ENCODE results near the gene TPRG1.

Gene TPRG1

DNA sequence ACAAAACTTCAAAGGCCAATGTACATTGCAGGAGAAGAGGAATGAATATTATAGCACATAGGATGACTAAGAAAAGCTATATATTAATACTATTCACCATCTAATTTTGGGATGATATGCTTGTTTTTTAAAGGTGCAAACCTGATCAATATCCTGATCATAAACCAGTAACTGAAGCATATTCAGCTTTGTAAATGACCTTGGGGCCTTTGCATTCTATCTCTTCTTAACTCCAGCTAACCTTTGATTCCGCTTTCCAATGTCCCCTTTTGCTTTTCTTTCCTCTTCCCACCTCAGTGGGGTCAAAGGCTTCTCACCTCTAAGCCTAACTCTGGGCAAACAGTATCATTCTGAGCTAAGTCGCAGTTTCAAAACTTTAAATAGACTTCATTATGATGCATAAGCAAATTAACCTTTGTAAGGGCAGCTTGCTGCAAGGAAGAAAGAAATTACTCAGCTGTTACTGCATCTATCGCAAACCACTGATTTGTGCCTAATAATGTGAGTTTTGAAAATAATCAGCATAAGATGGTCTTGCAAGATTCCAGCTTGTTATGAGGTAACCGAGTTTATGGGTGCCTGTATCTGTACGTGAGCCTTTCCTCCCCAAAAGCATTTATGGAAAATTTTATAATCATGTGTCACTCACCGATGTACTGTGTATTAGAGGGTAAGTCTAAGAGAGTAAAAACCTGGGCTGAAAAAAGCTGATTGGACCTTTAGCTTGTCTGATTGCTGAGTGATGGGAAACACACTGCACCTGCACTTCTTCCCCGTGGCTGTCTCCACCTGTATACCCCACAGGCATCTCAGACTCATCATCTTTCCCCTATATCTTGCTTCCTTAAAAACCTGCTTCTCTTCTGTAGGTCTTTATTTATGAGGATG, 116.8 kb downstream of the TPRG1 start:
- H3K9ac ChIP-seq (ENCODE audit: low read depth, low read length), result no peak overlapping the region
- H3K36me3 ChIP-seq (ENCODE audit: control insufficient read depth, insufficient read depth, low read length), result no peaks in the 10 kb centered on the region
- H3K9me3 ChIP-seq (ENCODE audit: control insufficient read depth, insufficient read depth, low read length), result no peaks in the 10 kb centered on the region
- H3K27me3 ChIP-seq (ENCODE audit: control insufficient read depth, insufficient read depth, low read length), result no peaks in the 10 kb centered on the region
- H3K4me1 ChIP-seq (ENCODE audit: control insufficient read depth, insufficient read depth, low read length), result peaks cover 5% of the 10 kb centered on the region
- no peak overlapping the region for H3K4me3 ChIP-seq (ENCODE audit: low read depth, low read length)

DNA sequence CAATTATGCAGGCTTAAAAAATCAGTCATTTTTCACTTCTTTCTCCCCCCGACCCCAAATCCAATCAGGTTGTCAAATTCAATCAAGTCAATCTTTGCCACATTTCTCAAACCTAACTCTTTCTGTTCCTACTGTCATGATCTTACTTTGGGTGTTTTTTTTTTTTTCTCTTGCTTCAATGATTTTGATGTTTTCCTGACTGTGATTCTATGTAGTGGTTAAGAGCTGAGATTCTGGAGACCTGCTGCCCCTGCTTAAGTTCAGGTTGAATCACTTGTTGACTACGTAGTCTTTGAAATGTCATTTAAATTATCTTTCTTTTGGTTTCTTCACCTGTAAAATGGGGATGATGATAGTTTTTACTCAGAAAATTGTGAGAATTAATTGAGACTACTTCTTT, 117.5 kb downstream of the TPRG1 start:
- Histone ChIP-seq H3K4me1 (ENCODE audit: control insufficient read depth, insufficient read depth, low read length) (peaks cover 5% of the 10 kb centered on the region), H3K4me3 (ENCODE audit: low read depth, low read length) (no peak overlapping the region), H3K27me3 (ENCODE audit: control insufficient read depth, insufficient read depth, low read length) (no peaks in the 10 kb centered on the region), H3K9ac (ENCODE audit: low read depth, low read length) (no peak overlapping the region), H3K9me3 (ENCODE audit: control insufficient read depth, insufficient read depth, low read length) (no peaks in the 10 kb centered on the region), H3K36me3 (ENCODE audit: control insufficient read depth, insufficient read depth, low read length) (no peaks in the 10 kb centered on the region)

DNA sequence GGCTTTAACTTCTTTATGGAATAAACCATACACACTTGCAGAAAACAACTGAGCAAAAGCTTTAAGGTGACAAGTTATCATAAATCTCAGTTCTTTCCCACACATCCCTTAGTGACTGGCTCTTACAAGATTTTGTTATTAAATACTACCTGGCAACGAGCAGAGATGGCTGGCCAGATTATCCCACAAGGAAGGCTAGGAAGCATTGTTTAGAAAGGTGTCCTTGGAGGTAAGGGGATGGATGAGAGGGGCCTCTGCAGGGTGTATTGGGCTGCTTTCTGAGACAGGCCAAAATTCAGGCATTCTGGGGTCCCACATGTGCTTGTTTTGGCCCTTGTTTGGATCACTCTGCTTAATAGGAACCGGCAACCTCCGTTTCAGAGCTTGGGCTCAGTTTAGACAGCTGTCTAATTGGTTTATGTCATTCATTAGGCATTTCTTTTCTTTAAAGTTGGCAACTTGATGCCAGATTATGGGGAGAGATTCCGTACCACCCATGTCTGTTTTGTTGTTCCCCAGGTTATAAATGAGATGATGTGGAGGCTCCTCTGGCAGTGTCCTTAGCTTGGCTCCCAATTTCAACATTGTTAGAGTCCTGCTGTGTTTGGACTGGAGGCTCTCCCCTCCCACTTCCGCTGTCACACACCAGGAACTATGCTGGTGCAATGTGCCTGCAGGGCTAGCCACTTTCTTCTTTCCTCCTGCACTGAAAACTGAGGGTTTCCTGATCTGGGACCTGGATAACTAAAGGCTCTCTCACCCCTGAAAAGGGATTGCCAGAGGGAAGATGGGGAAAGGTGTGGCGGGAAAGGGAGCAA, 121.1 kb downstream of the TPRG1 start:
- H3K9ac ChIP-seq (ENCODE audit: low read depth, low read length), result no peak overlapping the region

DNA sequence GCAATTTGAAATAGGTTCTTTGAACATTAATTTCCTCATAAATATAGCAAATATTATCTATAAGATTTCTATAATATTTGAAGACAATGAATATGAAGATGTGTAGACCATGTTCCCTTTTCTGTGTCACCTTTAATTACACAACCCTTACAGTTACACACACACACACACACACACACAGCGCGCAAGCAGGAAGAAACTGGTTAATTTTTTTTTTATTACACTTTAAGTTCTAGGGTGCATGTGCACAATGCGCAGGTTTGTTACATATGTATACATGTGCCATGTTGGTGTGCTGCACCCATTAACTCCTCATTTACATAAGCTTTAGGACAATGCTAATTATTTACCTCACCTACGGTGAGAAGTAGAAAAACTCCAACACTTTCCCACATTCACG, 122.9 kb downstream of the TPRG1 start:
- no peaks in the 10 kb centered on the region for H3K27me3 ChIP-seq (ENCODE audit: control insufficient read depth, insufficient read depth, low read length)
- H3K9ac ChIP-seq (ENCODE audit: low read depth, low read length), result no peak overlapping the region
- peaks cover 9% of the 10 kb centered on the region for H3K4me1 ChIP-seq (ENCODE audit: control insufficient read depth, insufficient read depth, low read length)
- H3K4me3 ChIP-seq (ENCODE audit: low read depth, low read length), result no peak overlapping the region
- no peaks in the 10 kb centered on the region for H3K9me3 ChIP-seq (ENCODE audit: control insufficient read depth, insufficient read depth, low read length)
- no peaks in the 10 kb centered on the region for H3K36me3 ChIP-seq (ENCODE audit: control insufficient read depth, insufficient read depth, low read length)

More for the DNA sequence above, 121.1 kb downstream of the TPRG1 start:
- peaks cover 9% of the 10 kb centered on the region for H3K4me1 ChIP-seq (ENCODE audit: control insufficient read depth, insufficient read depth, low read length)
- H3K9me3 ChIP-seq (ENCODE audit: control insufficient read depth, insufficient read depth, low read length), result no peaks in the 10 kb centered on the region
- no peaks in the 10 kb centered on the region for H3K27me3 ChIP-seq (ENCODE audit: control insufficient read depth, insufficient read depth, low read length)
- H3K36me3 ChIP-seq (ENCODE audit: control insufficient read depth, insufficient read depth, low read length), result no peaks in the 10 kb centered on the region
- no peak overlapping the region for H3K4me3 ChIP-seq (ENCODE audit: low read depth, low read length)

DNA sequence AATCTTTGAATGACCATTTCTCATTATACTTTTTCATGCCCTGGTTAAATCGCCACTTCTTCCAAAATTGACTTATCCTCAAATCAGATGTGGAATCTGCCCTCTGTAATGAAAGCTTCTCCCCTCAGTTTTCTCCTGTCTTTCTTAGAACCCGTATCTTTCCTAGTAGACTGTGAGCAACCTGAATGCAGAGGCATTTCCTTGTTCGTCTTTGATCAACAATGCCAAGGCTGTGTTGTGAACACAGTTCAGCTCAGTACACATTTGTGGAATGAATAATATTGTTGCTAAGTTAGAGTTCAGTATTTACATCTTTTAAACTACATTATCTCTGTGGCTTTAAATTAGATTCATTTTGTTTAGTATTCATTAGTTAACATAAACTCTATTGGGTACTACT, 123.3 kb downstream of the TPRG1 start:
- Histone ChIP-seq H3K4me1 (ENCODE audit: control insufficient read depth, insufficient read depth, low read length) (peaks cover 9% of the 10 kb centered on the region), H3K36me3 (ENCODE audit: control insufficient read depth, insufficient read depth, low read length) (no peaks in the 10 kb centered on the region), H3K4me3 (ENCODE audit: low read depth, low read length) (no peak overlapping the region), H3K9me3 (ENCODE audit: control insufficient read depth, insufficient read depth, low read length) (no peaks in the 10 kb centered on the region), H3K27me3 (ENCODE audit: control insufficient read depth, insufficient read depth, low read length) (no peaks in the 10 kb centered on the region), H3K9ac (ENCODE audit: low read depth, low read length) (no peak overlapping the region)

DNA sequence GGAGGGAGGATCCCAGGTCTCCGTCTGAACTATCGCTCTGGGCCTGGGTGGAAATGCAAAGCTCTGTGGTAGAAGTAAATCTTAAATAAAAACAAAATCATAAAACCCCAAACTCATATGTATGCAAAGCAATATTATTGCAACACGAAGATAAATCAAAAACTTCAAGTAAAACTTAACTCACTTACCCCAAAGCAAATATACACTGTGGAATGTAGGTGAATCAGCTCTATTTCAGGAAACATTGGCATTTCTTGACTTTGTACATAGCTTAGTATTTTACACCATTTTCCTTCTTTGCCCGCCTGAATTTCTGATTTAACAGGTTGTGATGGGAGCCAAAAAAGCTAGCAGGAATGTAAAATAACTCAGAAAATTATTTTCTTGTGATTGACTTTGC, 126.2 kb downstream of the TPRG1 start:
- Histone ChIP-seq H3K4me1 (ENCODE audit: control insufficient read depth, insufficient read depth, low read length) (peaks cover 6% of the 10 kb centered on the region), H3K9ac (ENCODE audit: low read depth, low read length) (no peak overlapping the region), H3K36me3 (ENCODE audit: control insufficient read depth, insufficient read depth, low read length) (no peaks in the 10 kb centered on the region), H3K27me3 (ENCODE audit: control insufficient read depth, insufficient read depth, low read length) (no peaks in the 10 kb centered on the region), H3K9me3 (ENCODE audit: control insufficient read depth, insufficient read depth, low read length) (no peaks in the 10 kb centered on the region), H3K4me3 (ENCODE audit: low read depth, low read length) (no peak overlapping the region)

DNA sequence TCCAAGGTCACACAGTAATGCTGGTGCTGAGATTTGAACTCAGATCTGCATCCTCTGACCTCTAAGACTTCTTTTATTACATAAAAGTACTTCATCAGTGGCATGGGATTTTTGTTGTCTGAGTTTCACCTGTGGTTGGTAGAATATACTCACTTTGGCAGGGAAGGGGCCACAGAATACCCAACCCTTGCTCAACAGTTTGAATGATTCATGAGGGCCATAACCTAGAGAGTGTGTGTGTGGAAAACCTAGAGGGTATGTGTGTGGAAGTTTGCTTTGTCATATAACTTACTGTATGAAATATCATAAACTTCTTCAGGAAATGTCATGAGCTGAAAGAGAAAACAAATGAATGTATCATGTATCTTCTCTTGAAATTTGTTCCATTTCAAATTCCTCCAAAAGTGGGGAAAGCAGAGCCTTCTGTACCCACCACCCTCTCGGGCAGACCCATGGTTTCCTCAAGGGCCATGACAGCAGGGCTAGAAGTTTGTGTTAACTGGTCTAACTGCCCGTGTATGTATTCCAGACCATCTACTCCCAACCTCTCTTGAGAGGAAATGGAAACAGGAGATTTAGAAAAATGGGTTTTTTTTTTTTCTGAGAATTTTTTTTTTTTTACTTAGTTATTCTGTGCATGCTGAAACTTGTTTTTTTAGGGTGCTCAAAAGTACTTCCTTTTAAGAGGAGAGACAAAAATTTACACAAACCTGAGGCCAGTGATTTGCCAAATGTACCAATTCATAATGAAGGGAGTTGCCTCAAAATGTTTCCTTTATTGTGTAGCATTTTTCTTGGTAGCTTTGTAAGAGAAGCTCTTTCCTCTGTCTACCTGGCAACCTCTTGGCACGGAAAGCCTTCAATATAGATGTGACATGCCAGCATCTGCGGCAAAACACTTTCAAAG, 127.0 kb downstream of the TPRG1 start:
- H3K9ac ChIP-seq (ENCODE audit: low read depth, low read length), result no peak overlapping the region
- no peaks in the 10 kb centered on the region for H3K27me3 ChIP-seq (ENCODE audit: control insufficient read depth, insufficient read depth, low read length)
- no peaks in the 10 kb centered on the region for H3K36me3 ChIP-seq (ENCODE audit: control insufficient read depth, insufficient read depth, low read length)
- no peak overlapping the region for H3K4me3 ChIP-seq (ENCODE audit: low read depth, low read length)
- peaks cover 4% of the 10 kb centered on the region for H3K4me1 ChIP-seq (ENCODE audit: control insufficient read depth, insufficient read depth, low read length)
- H3K9me3 ChIP-seq (ENCODE audit: control insufficient read depth, insufficient read depth, low read length), result no peaks in the 10 kb centered on the region

DNA sequence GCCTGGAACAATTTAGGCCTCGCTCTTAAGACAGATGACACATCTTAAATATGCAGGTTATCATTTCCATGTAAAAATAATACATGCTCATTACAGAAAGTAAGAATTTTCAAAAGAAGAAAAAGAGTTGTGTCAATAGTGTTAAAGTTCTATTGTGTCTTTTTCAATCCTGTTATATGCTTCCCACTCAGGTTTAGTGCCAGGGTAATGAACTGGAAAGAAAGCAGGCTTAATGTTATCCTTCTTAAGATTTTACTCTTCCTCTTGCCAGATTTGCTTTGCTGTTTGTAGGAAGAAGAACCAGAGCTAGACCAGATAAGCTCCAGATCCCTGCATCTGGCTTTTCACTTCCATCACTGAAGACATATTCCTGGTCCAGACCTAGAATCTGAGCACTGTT, 128.6 kb downstream of the TPRG1 start:
- Histone ChIP-seq H3K9ac (ENCODE audit: low read depth, low read length) (no peak overlapping the region), H3K36me3 (ENCODE audit: control insufficient read depth, insufficient read depth, low read length) (no peaks in the 10 kb centered on the region), H3K9me3 (ENCODE audit: control insufficient read depth, insufficient read depth, low read length) (no peaks in the 10 kb centered on the region), H3K27me3 (ENCODE audit: control insufficient read depth, insufficient read depth, low read length) (no peaks in the 10 kb centered on the region), H3K4me1 (ENCODE audit: control insufficient read depth, insufficient read depth, low read length) (peaks cover 7% of the 10 kb centered on the region), H3K4me3 (ENCODE audit: low read depth, low read length) (no peak overlapping the region)

DNA sequence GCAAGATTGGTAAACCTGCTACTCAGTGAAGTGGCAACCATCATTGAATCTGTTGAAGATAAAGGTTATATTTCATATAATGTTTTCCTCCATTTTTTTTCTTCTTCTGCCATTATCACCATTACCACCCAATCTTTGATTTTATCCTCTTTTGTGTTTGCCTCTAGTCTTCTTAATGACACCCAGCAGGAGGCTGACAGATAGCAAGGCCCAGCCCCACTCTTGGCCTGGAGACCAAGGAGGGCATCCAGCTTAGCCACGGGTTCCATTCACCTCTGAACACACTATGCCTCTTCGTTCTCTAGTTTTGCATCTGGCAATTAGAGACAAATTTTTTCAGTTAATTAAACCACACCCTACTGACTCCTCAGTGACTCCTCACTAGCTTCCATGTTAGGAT, 129.7 kb downstream of the TPRG1 start:
- Histone ChIP-seq H3K27me3 (ENCODE audit: control insufficient read depth, insufficient read depth, low read length) (no peaks in the 10 kb centered on the region), H3K36me3 (ENCODE audit: control insufficient read depth, insufficient read depth, low read length) (no peaks in the 10 kb centered on the region), H3K4me3 (ENCODE audit: low read depth, low read length) (no peak overlapping the region), H3K9me3 (ENCODE audit: control insufficient read depth, insufficient read depth, low read length) (no peaks in the 10 kb centered on the region), H3K9ac (ENCODE audit: low read depth, low read length) (no peak overlapping the region), H3K4me1 (ENCODE audit: control insufficient read depth, insufficient read depth, low read length) (peaks cover 9% of the 10 kb centered on the region)

DNA sequence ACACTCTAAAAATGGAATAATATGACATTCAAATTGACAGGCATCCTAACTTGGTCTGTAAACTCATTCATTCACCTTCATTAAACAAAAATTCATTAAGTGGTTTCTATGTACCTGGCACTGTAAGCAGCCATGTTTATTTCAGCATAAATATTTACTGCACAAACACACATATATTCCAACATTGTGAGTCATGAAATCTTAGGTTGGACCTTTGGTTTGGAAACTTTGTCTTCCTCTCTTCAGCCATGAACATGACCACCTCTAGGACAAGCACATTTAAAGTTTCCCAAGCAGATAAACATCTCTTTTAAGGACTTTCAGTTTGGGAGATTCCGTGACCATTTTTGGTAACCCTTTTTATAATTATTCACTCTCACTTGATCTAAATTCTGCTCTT, 131.8 kb downstream of the TPRG1 start:
- H3K4me3 ChIP-seq (ENCODE audit: low read depth, low read length), result no peak overlapping the region
- H3K36me3 ChIP-seq (ENCODE audit: control insufficient read depth, insufficient read depth, low read length), result no peaks in the 10 kb centered on the region
- H3K9ac ChIP-seq (ENCODE audit: low read depth, low read length), result no peak overlapping the region
- H3K27me3 ChIP-seq (ENCODE audit: control insufficient read depth, insufficient read depth, low read length), result no peaks in the 10 kb centered on the region
- no peaks in the 10 kb centered on the region for H3K9me3 ChIP-seq (ENCODE audit: control insufficient read depth, insufficient read depth, low read length)
- peaks cover 9% of the 10 kb centered on the region for H3K4me1 ChIP-seq (ENCODE audit: control insufficient read depth, insufficient read depth, low read length)
